Amniotic epithelial cell (primary cell): ENCODE results near the gene CA4.
"Not testable (repeated sequence)": the region's sequence is repeated elsewhere in the genome, so short reads cannot be mapped to it uniquely, and the experiment has no call there.

Experiments used
- DNase-seq: peaks from one replicate; pipeline ENCODE4 v3.0.0-alpha.2; 2010; ENCODE audit warnings: low read depth

CA4 gene

GRCh38 chr17:60149691-60150582, at the start of gene CA4:
Gene CA4, plus strand, starts transcription at chr17:60149973. Its CDS starts 62 bp downstream, at chr17:60150035.
- DNase-seq: no peak

- not testable (repeated sequence) for DNase-seq
These were observed 49.2 kb upstream of the CA4 start for GRCh38 chr17:60100577-60100976.

- DNase-seq: peak; percentile 27
These were observed 47.6 kb upstream of the CA4 start for GRCh38 chr17:60102015-60102631.

- DNase-seq: peak; percentile 78
These were observed 47.1 kb upstream of the CA4 start for GRCh38 chr17:60102632-60103096.

- no peak for DNase-seq
These were observed 45.8 kb upstream of the CA4 start for GRCh38 chr17:60103957-60104356.

GRCh38 chr17:60106340-60107059, 43.3 kb upstream of the CA4 start:
- DNase-seq: peak; percentile 76

- peak; percentile 27 for DNase-seq
These were observed 42.1 kb upstream of the CA4 start for GRCh38 chr17:60107526-60108257.

- DNase-seq: not testable (repeated sequence)
These were observed 41.5 kb upstream of the CA4 start for GRCh38 chr17:60108309-60108708.

- no peak for DNase-seq
These were observed 41.1 kb upstream of the CA4 start for GRCh38 chr17:60108712-60109111.

- DNase-seq: no peak
These were observed 40.6 kb upstream of the CA4 start for GRCh38 chr17:60109161-60109560.

GRCh38 chr17:60110586-60110985, 39.2 kb upstream of the CA4 start:
- DNase-seq: no peak

- not testable (repeated sequence) for DNase-seq
These were observed 38.1 kb upstream of the CA4 start for GRCh38 chr17:60111661-60112060.

- not testable (repeated sequence) for DNase-seq
These were observed 34.4 kb upstream of the CA4 start for GRCh38 chr17:60115364-60115763.

- not testable (repeated sequence) for DNase-seq
These were observed 33.6 kb upstream of the CA4 start for GRCh38 chr17:60116196-60116595.

- not testable (repeated sequence) for DNase-seq
These were observed 30.6 kb upstream of the CA4 start for GRCh38 chr17:60119162-60119561.

GRCh38 chr17:60119807-60120748, 29.7 kb upstream of the CA4 start:
- DNase-seq: not testable (repeated sequence)

- no peak for DNase-seq
These were observed 22.4 kb upstream of the CA4 start for GRCh38 chr17:60127068-60128064.

GRCh38 chr17:60128171-60128859, 21.5 kb upstream of the CA4 start:
- no peak for DNase-seq

- DNase-seq: no peak
These were observed 20.6 kb upstream of the CA4 start for GRCh38 chr17:60129164-60129563.
